Measurements from ENCODE around the gene TMBIM6. TPM values are rescaled to one million over a fixed set of nuclear protein-coding genes. Genes with fewer than 3 reads are reported as not detected.
A peak's percentile ranks its signal among the peaks of the same experiment; 100 is the strongest.
"Not testable (repeated sequence)": the region's sequence is repeated elsewhere in the genome, so short reads cannot be mapped to it uniquely, and the experiment has no call there.

Gene TMBIM6
- total RNA-seq, 2 experiments from 2014 or later: 400 to 410 TPM

- H3K27ac Mint-ChIP-seq: no peak overlapping the region
- no peak overlapping the region for H3K4me3 Mint-ChIP-seq
- peak; percentile 68 for DNase-seq
- no peaks in the 10 kb centered on the region for H3K9me3 Mint-ChIP-seq
- peaks cover 21% of the 10 kb centered on the region for H3K27me3 Mint-ChIP-seq
- peaks cover 14% of the 10 kb centered on the region for H3K4me1 Mint-ChIP-seq
- no peaks in the 10 kb centered on the region for H3K36me3 Mint-ChIP-seq
Measured at GRCh38 chr12:49777800-49778748, 36.7 kb downstream of the TMBIM6 start.

GRCh38 chr12:49779581-49779980 is 38.2 kb downstream of the TMBIM6 start:
- no peak for DNase-seq
- Mint-ChIP-seq H3K27ac (no peak overlapping the region), H3K27me3 (peaks cover 21% of the 10 kb centered on the region), H3K36me3 (no peaks in the 10 kb centered on the region), H3K4me3 (no peak overlapping the region), H3K4me1 (peaks cover 14% of the 10 kb centered on the region), H3K9me3 (no peaks in the 10 kb centered on the region)

GRCh38 chr12:49780914-49781313 is 39.6 kb downstream of the TMBIM6 start:
- not testable (repeated sequence) for H3K27ac Mint-ChIP-seq, H3K9me3 Mint-ChIP-seq, DNase-seq, H3K36me3 Mint-ChIP-seq, H3K4me3 Mint-ChIP-seq
- Mint-ChIP-seq H3K4me1 (peaks cover 14% of the 10 kb centered on the region), H3K27me3 (peaks cover 21% of the 10 kb centered on the region)

GRCh38 chr12:49783917-49784676 is 42.7 kb downstream of the TMBIM6 start:
- no peak overlapping the region for H3K27ac Mint-ChIP-seq
- H3K36me3 Mint-ChIP-seq: no peaks in the 10 kb centered on the region
- H3K4me3 Mint-ChIP-seq: no peak overlapping the region
- H3K27me3 Mint-ChIP-seq: peaks cover 19% of the 10 kb centered on the region
- H3K4me1 Mint-ChIP-seq: no peaks in the 10 kb centered on the region
- H3K9me3 Mint-ChIP-seq: no peaks in the 10 kb centered on the region
- no peak for DNase-seq

- Mint-ChIP-seq H3K4me3 (no peak overlapping the region), H3K4me1 (no peaks in the 10 kb centered on the region), H3K27me3 (peaks cover 12% of the 10 kb centered on the region), H3K36me3 (no peaks in the 10 kb centered on the region), H3K27ac (no peak overlapping the region), H3K9me3 (no peaks in the 10 kb centered on the region)
- no peak for DNase-seq
Measured at GRCh38 chr12:49784756-49785409, 43.5 kb downstream of the TMBIM6 start.

GRCh38 chr12:49787672-49788071 is 46.3 kb downstream of the TMBIM6 start:
- DNase-seq: no peak
- Mint-ChIP-seq H3K4me1 (no peaks in the 10 kb centered on the region), H3K27me3 (no peaks in the 10 kb centered on the region), H3K27ac (no peak overlapping the region), H3K4me3 (no peak overlapping the region), H3K9me3 (no peaks in the 10 kb centered on the region), H3K36me3 (no peaks in the 10 kb centered on the region)

GRCh38 chr12:49789992-49790391 is 48.6 kb downstream of the TMBIM6 start:
- no peak for DNase-seq
- Mint-ChIP-seq H3K4me1 (no peaks in the 10 kb centered on the region), H3K27me3 (no peaks in the 10 kb centered on the region), H3K9me3 (no peaks in the 10 kb centered on the region), H3K27ac (no peak overlapping the region), H3K4me3 (no peak overlapping the region), H3K36me3 (no peaks in the 10 kb centered on the region)

- H3K4me1 Mint-ChIP-seq: no peaks in the 10 kb centered on the region
Measured at GRCh38 chr12:49790741-49791555, 49.6 kb downstream of the TMBIM6 start.

GRCh38 chr12:49791700-49792099 is 50.3 kb downstream of the TMBIM6 start:
- H3K27ac Mint-ChIP-seq: no peak overlapping the region
- no peak for DNase-seq
- no peaks in the 10 kb centered on the region for H3K9me3 Mint-ChIP-seq
- no peak overlapping the region for H3K4me3 Mint-ChIP-seq
- no peaks in the 10 kb centered on the region for H3K4me1 Mint-ChIP-seq
- H3K36me3 Mint-ChIP-seq: no peaks in the 10 kb centered on the region
- H3K27me3 Mint-ChIP-seq: no peaks in the 10 kb centered on the region

More at GRCh38 chr12:49790741-49791555, 49.6 kb downstream of the TMBIM6 start:
- Mint-ChIP-seq H3K9me3 (no peaks in the 10 kb centered on the region), H3K36me3 (no peaks in the 10 kb centered on the region), H3K27me3 (no peaks in the 10 kb centered on the region), H3K4me3 (no peak overlapping the region), H3K27ac (no peak overlapping the region)
- DNase-seq: no peak

- DNase-seq: no peak
- Mint-ChIP-seq H3K9me3 (no peaks in the 10 kb centered on the region), H3K4me1 (no peaks in the 10 kb centered on the region), H3K27ac (no peak overlapping the region), H3K36me3 (no peaks in the 10 kb centered on the region), H3K27me3 (no peaks in the 10 kb centered on the region), H3K4me3 (no peak overlapping the region)
Measured at GRCh38 chr12:49792181-49792970, 51.0 kb downstream of the TMBIM6 start.

GRCh38 chr12:49792976-49793580 is 51.7 kb downstream of the TMBIM6 start:
- no peaks in the 10 kb centered on the region for H3K9me3 Mint-ChIP-seq
- H3K4me3 Mint-ChIP-seq: no peak overlapping the region
- no peak overlapping the region for H3K27ac Mint-ChIP-seq
- no peak for DNase-seq
- H3K4me1 Mint-ChIP-seq: no peaks in the 10 kb centered on the region
- H3K36me3 Mint-ChIP-seq: no peaks in the 10 kb centered on the region
- no peaks in the 10 kb centered on the region for H3K27me3 Mint-ChIP-seq

GRCh38 chr12:49793620-49794019 is 52.3 kb downstream of the TMBIM6 start:
- Mint-ChIP-seq H3K27ac (no peak overlapping the region), H3K9me3 (no peaks in the 10 kb centered on the region), H3K36me3 (no peaks in the 10 kb centered on the region), H3K4me3 (no peak overlapping the region), H3K4me1 (no peaks in the 10 kb centered on the region), H3K27me3 (no peaks in the 10 kb centered on the region)
- no peak for DNase-seq

- H3K9me3 Mint-ChIP-seq: no peaks in the 10 kb centered on the region
- no peaks in the 10 kb centered on the region for H3K4me1 Mint-ChIP-seq
- H3K27me3 Mint-ChIP-seq: no peaks in the 10 kb centered on the region
- no peaks in the 10 kb centered on the region for H3K36me3 Mint-ChIP-seq
- DNase-seq: no peak
- H3K27ac Mint-ChIP-seq: no peak overlapping the region
- no peak overlapping the region for H3K4me3 Mint-ChIP-seq
Measured at GRCh38 chr12:49794021-49794420, 52.7 kb downstream of the TMBIM6 start.

Measured in activated naive CD8-positive, alpha-beta T cell treated with anti-CD3 and anti-CD28 coated beads for 36 hours (primary cell).